HepG2 (cell line): ENCODE data around the gene KLC4. TPM values are rescaled to one million over a fixed set of nuclear protein-coding genes. Genes with fewer than 3 reads are reported as not detected.

Experiments
- ASH2L ChIP-seq: fragments of 300-600, 200-600 bp; sonication (generic); IDR thresholded peaks from 2 replicates; pipeline ENCODE4 v1.7.0; 2017; ENCODE audit warnings: low read depth, mild to moderate bottlenecking, moderate library complexity, mixed read lengths, low read length; ENCODE audit not compliant: insufficient read length
- MAZ ChIP-seq, 2 experiments: sonication (generic) in 1 of 2; formaldehyde crosslinking in 1 of 2; IDR thresholded peaks; 2 replicates each; pipeline versions ENCODE4 v1.5.0 to v1.6.1; 2012 to 2020; ENCODE audit warnings: low read depth in 2 of 2, mild to moderate bottlenecking in 2 of 2, borderline replicate concordance in 1 of 2, improper control_type of control experiment in 1 of 2, low read length in 1 of 2, missing genetic modification reagents in 1 of 2, moderate library complexity in 1 of 2
- NFATC3 ChIP-seq: sonication (generic); formaldehyde crosslinking; IDR thresholded peaks from 2 replicates; pipeline ENCODE4 v1.5.1; 2020; ENCODE audit warnings: mild to moderate bottlenecking, missing genetic modification reagents
- NFKBIZ ChIP-seq: IDR thresholded peaks from 2 replicates; pipeline ENCODE4 v1.6.1; 2018; ENCODE audit warnings: missing genetic modification reagents, missing compliant biosample characterization
- POLR2A ChIP-seq, 2 experiments: IDR thresholded peaks; 2 replicates each; pipeline ENCODE4 v1.6.1; 2011; ENCODE audit warnings: low read depth in 2 of 2, low read length in 2 of 2, mild to moderate bottlenecking in 1 of 2, moderate library complexity in 1 of 2; ENCODE audit not compliant: insufficient read depth in 1 of 2
- POLR2AphosphoS5 ChIP-seq: IDR thresholded peaks from 2 replicates; pipeline ENCODE4 v1.6.1; 2012; ENCODE audit warnings: low read depth, low read length
- PRPF4 ChIP-seq: fragments of 200-400 bp; formaldehyde crosslinking; IDR thresholded peaks from 2 replicates; pipeline ENCODE4 v1.6.1; 2016; ENCODE audit warnings: low read length, low read depth; ENCODE audit not compliant: poor library complexity, severe bottlenecking
- SP140L ChIP-seq: sonication (generic); formaldehyde crosslinking; IDR thresholded peaks from 2 replicates; pipeline ENCODE4 v1.4.0; 2020; ENCODE audit warnings: missing genetic modification reagents, borderline replicate concordance
- YY1 ChIP-seq: IDR thresholded peaks from 2 replicates; pipeline ENCODE4 v1.6.1; 2011; ENCODE audit warnings: low read length, low read depth, moderate library complexity, mild to moderate bottlenecking; ENCODE audit not compliant: insufficient read depth, insufficient replicate concordance
- ZC3H13 ChIP-seq: sonication (generic); formaldehyde crosslinking; IDR thresholded peaks from 2 replicates; pipeline ENCODE4 v1.8.1; 2023; ENCODE audit warnings: mild to moderate bottlenecking, missing genetic modification reagents, moderate library complexity
- ZFP41 ChIP-seq: sonication (generic); formaldehyde crosslinking; IDR thresholded peaks from 2 replicates; pipeline ENCODE4 v1.4.0; 2020; ENCODE audit warnings: mild to moderate bottlenecking, missing genetic modification reagents, borderline replicate concordance
- ZHX1 ChIP-seq: sonication (generic); formaldehyde crosslinking; IDR thresholded peaks from 2 replicates; pipeline ENCODE4 v1.8.1; 2022; ENCODE audit warnings: low read depth, mild to moderate bottlenecking, missing genetic modification reagents
- ZNF547 ChIP-seq: sonication (generic); formaldehyde crosslinking; IDR thresholded peaks from 2 replicates; pipeline ENCODE4 v1.5.1; 2020; ENCODE audit warnings: mild to moderate bottlenecking, missing genetic modification reagents
- ZNF598 ChIP-seq: sonication (generic); formaldehyde crosslinking; IDR thresholded peaks from 2 replicates; pipeline ENCODE4 v1.5.1; 2020; ENCODE audit warnings: mild to moderate bottlenecking, missing genetic modification reagents, borderline replicate concordance
- ZNF772 ChIP-seq: sonication (generic); formaldehyde crosslinking; IDR thresholded peaks from 2 replicates; pipeline ENCODE4 v1.5.0; 2020; ENCODE audit warnings: mild to moderate bottlenecking, missing genetic modification reagents
- ZNF782 ChIP-seq: sonication (generic); formaldehyde crosslinking; IDR thresholded peaks from 2 replicates; pipeline ENCODE4 v1.4.0; 2020; ENCODE audit warnings: missing genetic modification reagents, mild to moderate bottlenecking, borderline replicate concordance
- polyA plus RNA-seq, 8 experiments: library from polyadenylated mRNA; depleted of rRNA in 3 of 8; stranded (reverse) in 7 of 8; unstranded in 1 of 8; fragments of >200 nt; fragmentation: Illumina TruSeq in 4 of 8; extraction: Trizol in 4 of 8; gene quantifications; 2 replicates each; pipeline versions ENCODE4 v1.2.1 to v1.2.3, GENCODE V29; 2011 to 2016; ENCODE audit warnings: low read depth in 4 of 8, missing spikeins in 1 of 8, mixed read lengths in 1 of 8; ENCODE audit not compliant: insufficient read depth in 1 of 8
- total RNA-seq, 5 experiments: library from RNA; depleted of rRNA; stranded (reverse); fragments of >200 nt; fragmentation: Illumina TruSeq; extraction: Trizol; gene quantifications; 2 replicates each; pipeline ENCODE4 v1.2.3, GENCODE V29; 2016; ENCODE audit warnings: low read depth in 1 of 5
- TF ChIP-seq, protein P1 (sequence below): sonication (generic); formaldehyde crosslinking; IDR thresholded peaks from 2 replicates; pipeline ENCODE4 v1.4.0; 2020; ENCODE audit warnings: missing genetic modification reagents

Gene KLC4
- total and polyA plus RNA-seq, 2 of the 13 experiments (the other 11 are each of a cell fraction or from before 2014, with no cell fraction given): 45.4 to 70.4 TPM

- peak; percentile 7; the same call in 1 of the 2 replicates for TF ChIP-seq POLR2AphosphoS5
- TF ChIP-seq ZNF547: peak; percentile 60; the same call in 1 of the 2 replicates
- peak; percentile 46; the same call in 1 of the 2 replicates for TF ChIP-seq ZC3H13 (CRISPR knock-in tag)
- TF ChIP-seq ZNF772 (CRISPR knock-in tag): 0 out of 2 replicates have a peak, but pooled peaks have one; percentile 36
- 0 out of 2 replicates have a peak, but pooled peaks have one; percentile 18 for TF ChIP-seq NFATC3 (CRISPR knock-in tag)
- TF ChIP-seq ZHX1 (CRISPR knock-in tag): 0 out of 2 replicates have a peak, but pooled peaks have one; percentile 15
- peak; percentile 68 for TF ChIP-seq ASH2L
- TF ChIP-seq POLR2A (IDR thresholded peaks at IDR 0.05; ENCODE audit: insufficient read depth in 1 of 2, low read depth in 2 of 2, low read length in 2 of 2): 0 out of 4 replicates have a peak, but pooled peaks of 1 of the 2 experiments have one; percentile 18
- TF ChIP-seq ZFP41: 0 out of 2 replicates have a peak, but pooled peaks have one; percentile 68
- TF ChIP-seq YY1: peak; percentile 0
- TF ChIP-seq, protein P1, sequence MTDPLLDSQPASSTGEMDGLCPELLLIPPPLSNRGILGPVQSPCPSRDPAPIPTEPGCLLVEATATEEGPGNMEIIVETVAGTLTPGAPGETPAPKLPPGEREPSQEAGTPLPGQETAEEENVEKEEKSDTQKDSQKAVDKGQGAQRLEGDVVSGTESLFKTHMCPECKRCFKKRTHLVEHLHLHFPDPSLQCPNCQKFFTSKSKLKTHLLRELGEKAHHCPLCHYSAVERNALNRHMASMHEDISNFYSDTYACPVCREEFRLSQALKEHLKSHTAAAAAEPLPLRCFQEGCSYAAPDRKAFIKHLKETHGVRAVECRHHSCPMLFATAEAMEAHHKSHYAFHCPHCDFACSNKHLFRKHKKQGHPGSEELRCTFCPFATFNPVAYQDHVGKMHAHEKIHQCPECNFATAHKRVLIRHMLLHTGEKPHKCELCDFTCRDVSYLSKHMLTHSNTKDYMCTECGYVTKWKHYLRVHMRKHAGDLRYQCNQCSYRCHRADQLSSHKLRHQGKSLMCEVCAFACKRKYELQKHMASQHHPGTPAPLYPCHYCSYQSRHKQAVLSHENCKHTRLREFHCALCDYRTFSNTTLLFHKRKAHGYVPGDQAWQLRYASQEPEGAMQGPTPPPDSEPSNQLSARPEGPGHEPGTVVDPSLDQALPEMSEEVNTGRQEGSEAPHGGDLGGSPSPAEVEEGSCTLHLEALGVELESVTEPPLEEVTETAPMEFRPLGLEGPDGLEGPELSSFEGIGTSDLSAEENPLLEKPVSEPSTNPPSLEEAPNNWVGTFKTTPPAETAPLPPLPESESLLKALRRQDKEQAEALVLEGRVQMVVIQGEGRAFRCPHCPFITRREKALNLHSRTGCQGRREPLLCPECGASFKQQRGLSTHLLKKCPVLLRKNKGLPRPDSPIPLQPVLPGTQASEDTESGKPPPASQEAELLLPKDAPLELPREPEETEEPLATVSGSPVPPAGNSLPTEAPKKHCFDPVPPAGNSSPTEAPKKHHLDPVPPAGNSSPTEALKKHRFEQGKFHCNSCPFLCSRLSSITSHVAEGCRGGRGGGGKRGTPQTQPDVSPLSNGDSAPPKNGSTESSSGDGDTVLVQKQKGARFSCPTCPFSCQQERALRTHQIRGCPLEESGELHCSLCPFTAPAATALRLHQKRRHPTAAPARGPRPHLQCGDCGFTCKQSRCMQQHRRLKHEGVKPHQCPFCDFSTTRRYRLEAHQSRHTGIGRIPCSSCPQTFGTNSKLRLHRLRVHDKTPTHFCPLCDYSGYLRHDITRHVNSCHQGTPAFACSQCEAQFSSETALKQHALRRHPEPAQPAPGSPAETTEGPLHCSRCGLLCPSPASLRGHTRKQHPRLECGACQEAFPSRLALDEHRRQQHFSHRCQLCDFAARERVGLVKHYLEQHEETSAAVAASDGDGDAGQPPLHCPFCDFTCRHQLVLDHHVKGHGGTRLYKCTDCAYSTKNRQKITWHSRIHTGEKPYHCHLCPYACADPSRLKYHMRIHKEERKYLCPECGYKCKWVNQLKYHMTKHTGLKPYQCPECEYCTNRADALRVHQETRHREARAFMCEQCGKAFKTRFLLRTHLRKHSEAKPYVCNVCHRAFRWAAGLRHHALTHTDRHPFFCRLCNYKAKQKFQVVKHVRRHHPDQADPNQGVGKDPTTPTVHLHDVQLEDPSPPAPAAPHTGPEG (CRISPR knock-in tag): 0 out of 2 replicates have a peak, but pooled peaks have one; percentile 7
- TF ChIP-seq ZNF782 (CRISPR knock-in tag): 0 out of 2 replicates have a peak, but pooled peaks have one; percentile 20
- TF ChIP-seq ZNF598 (CRISPR knock-in tag): 0 out of 2 replicates have a peak, but pooled peaks have one; percentile 19
- TF ChIP-seq NFKBIZ (CRISPR knock-in tag): peak; percentile 23; the same call in 1 of the 2 replicates
- no peak for TF ChIP-seq PRPF4
- no peak for TF ChIP-seq SP140L
- no peak for TF ChIP-seq MAZ (IDR thresholded peaks at IDR 0.05; ENCODE audit: borderline replicate concordance, low read depth, low read length)
- peak; percentile 9; the same call in 1 of the 2 replicates for TF ChIP-seq MAZ (CRISPR knock-in tag; IDR thresholded peaks at IDR 0.05; ENCODE audit: low read depth)
Measured at GRCh38 chr6:43013097-43013842, 46.2 kb upstream of the KLC4 start (continued).
